Dermis microvascular lymphatic vessel endothelial cell (primary cell): ENCODE measurements around the gene GAB1. TPM values are rescaled to one million over a fixed set of nuclear protein-coding genes. Genes with fewer than 3 reads are reported as not detected.

ENCODE experiments used
- DNase-seq, 2 donors: peaks; one replicate each; pipeline versions ENCODE4 v3.0.0 to v3.0.0-alpha.2; 2010; ENCODE audit warnings: low read depth in 2 of 2
- total RNA-seq: library from RNA; depleted of rRNA; stranded (reverse); fragments of >200 nt; gene quantifications from 2 replicates; pipeline ENCODE4 v1.2.1, GENCODE V29; 2014

Gene GAB1
- total RNA-seq, 1 donor from 2014 or later: 10.1 TPM

- DNase-seq: no peak
Measured at GRCh38 chr4:143383005-143383574, 46.4 kb downstream of the GAB1 start.

GRCh38 chr4:143384381-143384994 lies 47.8 kb downstream of the GAB1 start:
- DNase-seq: peak in 1 of 2 donors; percentile 54

GRCh38 chr4:143386812-143387211 lies 50.1 kb downstream of the GAB1 start:
- no peak for DNase-seq

GRCh38 chr4:143389579-143390195 lies 53.0 kb downstream of the GAB1 start:
- no peak for DNase-seq

GRCh38 chr4:143390764-143391163 lies 54.1 kb downstream of the GAB1 start:
- no peak for DNase-seq

GRCh38 chr4:143391261-143391660 lies 54.6 kb downstream of the GAB1 start:
- no peak for DNase-seq

GRCh38 chr4:143391895-143392294 lies 55.2 kb downstream of the GAB1 start:
- no peak for DNase-seq

- no peak for DNase-seq
Measured at GRCh38 chr4:143393195-143393594, 56.5 kb downstream of the GAB1 start.

- DNase-seq: no peak
Measured at GRCh38 chr4:143394739-143395453, 58.2 kb downstream of the GAB1 start.

GRCh38 chr4:143396695-143397094 lies 60.0 kb downstream of the GAB1 start:
- DNase-seq: no peak

- no peak for DNase-seq
Measured at GRCh38 chr4:143397335-143397734, 60.7 kb downstream of the GAB1 start.

GRCh38 chr4:143397887-143398286 lies 61.2 kb downstream of the GAB1 start:
- no peak for DNase-seq

GRCh38 chr4:143399113-143399949 lies 62.7 kb downstream of the GAB1 start:
- peak in 1 of 2 donors; percentile 60 for DNase-seq

- no peak for DNase-seq
Measured at GRCh38 chr4:143400082-143400481, 63.4 kb downstream of the GAB1 start.

GRCh38 chr4:143402776-143403552 lies 66.3 kb downstream of the GAB1 start:
- DNase-seq: peak in 1 of 2 donors; percentile 78

- DNase-seq: no peak
Measured at GRCh38 chr4:143403553-143403820, 66.8 kb downstream of the GAB1 start.

GRCh38 chr4:143404555-143404954 lies 67.9 kb downstream of the GAB1 start:
- no peak for DNase-seq

- DNase-seq: no peak
Measured at GRCh38 chr4:143405075-143405730, 68.5 kb downstream of the GAB1 start.

GRCh38 chr4:143406523-143406922 lies 69.8 kb downstream of the GAB1 start:
- peak; percentile 87 to 92 for DNase-seq

- DNase-seq: peak; percentile 90 to 94
Measured at GRCh38 chr4:143407474-143407873, 70.8 kb downstream of the GAB1 start.
